Measurements from ENCODE around the gene FAR1. TPM values are rescaled to one million over a fixed set of nuclear protein-coding genes. Genes with fewer than 3 reads are reported as not detected.
"Not testable (repeated sequence)": the region's sequence is repeated elsewhere in the genome, so short reads cannot be mapped to it uniquely, and the experiment has no call there.

FAR1 gene
- total RNA-seq, 1 donor from 2014 or later, result 69.0 TPM

GRCh38 chr11:13649619-13650018 lies 18.8 kb upstream of the FAR1 start:
- no peaks in the 10 kb centered on the region for H3K9me3 Mint-ChIP-seq
- DNase-seq (ENCODE audit: extremely low spot score, unreplicated experiment), result no peak
- H3K4me3 Mint-ChIP-seq, result no peak overlapping the region
- no peaks in the 10 kb centered on the region for H3K36me3 Mint-ChIP-seq
- TF ChIP-seq CTCF (conservative IDR thresholded peaks at IDR 0.05), result no peak
- peaks cover 13% of the 10 kb centered on the region for H3K27me3 Mint-ChIP-seq
- H3K4me1 Mint-ChIP-seq (ENCODE audit: unreplicated experiment), result peaks cover 7% of the 10 kb centered on the region
- no peak overlapping the region for H3K27ac Mint-ChIP-seq

- H3K4me3 Mint-ChIP-seq; DNase-seq (ENCODE audit: extremely low spot score, unreplicated experiment); H3K36me3 Mint-ChIP-seq; H3K4me1 Mint-ChIP-seq (ENCODE audit: unreplicated experiment); H3K27ac Mint-ChIP-seq; H3K9me3 Mint-ChIP-seq: not testable (repeated sequence)
- H3K27me3 Mint-ChIP-seq, result peaks cover 19% of the 10 kb centered on the region
Observed at GRCh38 chr11:13651515-13651914, 17.0 kb upstream of the FAR1 start.

GRCh38 chr11:13661074-13661623 lies 7.3 kb upstream of the FAR1 start:
- no peaks in the 10 kb centered on the region for H3K36me3 Mint-ChIP-seq

GRCh38 chr11:13663631-13664071 lies 4.8 kb upstream of the FAR1 start:
- H3K27ac Mint-ChIP-seq, result peak overlapping the region; percentile 6
- H3K27me3 Mint-ChIP-seq, result peaks cover 12% of the 10 kb centered on the region
- no peak for DNase-seq (ENCODE audit: extremely low spot score, unreplicated experiment)
- no peak for TF ChIP-seq CTCF (conservative IDR thresholded peaks at IDR 0.05)
- peaks cover 7% of the 10 kb centered on the region for H3K4me1 Mint-ChIP-seq (ENCODE audit: unreplicated experiment)
- no peaks in the 10 kb centered on the region for H3K36me3 Mint-ChIP-seq
- H3K4me3 Mint-ChIP-seq, result no peak overlapping the region
- peaks cover 6% of the 10 kb centered on the region for H3K9me3 Mint-ChIP-seq

More at GRCh38 chr11:13661074-13661623, 7.3 kb upstream of the FAR1 start:
- Mint-ChIP-seq H3K9me3 (peaks cover 7% of the 10 kb centered on the region), H3K4me1 (ENCODE audit: unreplicated experiment) (no peaks in the 10 kb centered on the region), H3K27ac (no peak overlapping the region), H3K4me3 (no peak overlapping the region), H3K27me3 (peaks cover 12% of the 10 kb centered on the region)
- no peak for DNase-seq (ENCODE audit: extremely low spot score, unreplicated experiment)
- TF ChIP-seq CTCF (conservative IDR thresholded peaks at IDR 0.05), result no peak

- Mint-ChIP-seq H3K27ac (no peak overlapping the region), H3K36me3 (no peaks in the 10 kb centered on the region), H3K9me3 (no peaks in the 10 kb centered on the region), H3K27me3 (peaks cover 12% of the 10 kb centered on the region), H3K4me1 (ENCODE audit: unreplicated experiment) (peaks cover 10% of the 10 kb centered on the region), H3K4me3 (no peak overlapping the region)
- DNase-seq (ENCODE audit: extremely low spot score, unreplicated experiment), result no peak
- TF ChIP-seq CTCF (conservative IDR thresholded peaks at IDR 0.05), result no peak
Observed at GRCh38 chr11:13664351-13664750, 4.1 kb upstream of the FAR1 start.

- Mint-ChIP-seq H3K36me3 (peaks cover 12% of the 10 kb centered on the region), H3K27ac (no peak overlapping the region), H3K4me3 (no peak overlapping the region), H3K4me1 (ENCODE audit: unreplicated experiment) (peaks cover 27% of the 10 kb centered on the region), H3K27me3 (peaks cover 12% of the 10 kb centered on the region), H3K9me3 (no peaks in the 10 kb centered on the region)
- TF ChIP-seq CTCF (conservative IDR thresholded peaks at IDR 0.05), result no peak
- DNase-seq (ENCODE audit: extremely low spot score, unreplicated experiment), result no peak
Observed at GRCh38 chr11:13666708-13667107, 1.8 kb upstream of the FAR1 start.
